SK-N-SH (cell line): ENCODE measurements around the gene GALNTL6. TPM values are rescaled to one million over a fixed set of nuclear protein-coding genes. Genes with fewer than 3 reads are reported as not detected.

Source experiments
- CTCF ChIA-PET: fragments of 300-600, 350-600 bp; formaldehyde crosslinking; extraction: SDS; loops from one replicate; lab custom pipeline; 2021; lab: Yijun Ruan, JAX
- POLR2A ChIA-PET: fragments of 350-600 bp; sonication (Branson Sonifier 250); formaldehyde crosslinking; extraction: SDS; loops from one replicate; lab custom pipeline; 2020; ENCODE audit warnings: antibody characterized with exemption, inconsistent platforms; lab: Yijun Ruan, JAX
- DNase-seq: peaks from one replicate; pipeline ENCODE4 v3.0.0; 2012
- H2AFZ ChIP-seq: fragments of 200-600 bp; sonication (generic); 2 replicates; pipeline ENCODE4 v1.8.1; 2016; ENCODE audit warnings: antibody characterized with exemption, mild to moderate bottlenecking, low read depth
- H3F3A ChIP-seq: fragments of 200-600 bp; sonication (generic); replicated peaks from 2 replicates; pipeline ENCODE3; 2016; ENCODE audit warnings: antibody characterized with exemption, mild to moderate bottlenecking; ENCODE audit not compliant: insufficient read depth
- H3K27ac ChIP-seq, 2 experiments: fragments of 200-500 bp in 1 of 2; fragments of 200-600 bp in 1 of 2; sonication (Bioruptor generic) in 1 of 2; sonication (generic), shearing (Covaris generic) in 1 of 2; 2 replicates each; pipeline versions ENCODE4 v1.5.1 to v1.6.1; 2014 to 2016; ENCODE audit warnings: low read depth in 2 of 2, inconsistent platforms in 1 of 2, low read length in 1 of 2, mild to moderate bottlenecking in 1 of 2, mixed read lengths in 1 of 2
- H3K27me3 ChIP-seq: fragments of 200-600 bp; sonication (generic), shearing (Covaris generic); 2 replicates; pipeline ENCODE4 v1.6.1; 2016; ENCODE audit warnings: mixed run types; ENCODE audit not compliant: insufficient read depth
- H3K36me3 ChIP-seq, 2 experiments: fragments of 200-500 bp in 1 of 2; fragments of 200-600 bp in 1 of 2; sonication (Bioruptor generic) in 1 of 2; sonication (generic) in 1 of 2; replicated peaks in 1 of 2; 2 replicates each; pipeline versions ENCODE3 to v1.5.1; 2014 to 2016; ENCODE audit warnings: low read length in 1 of 2, mild to moderate bottlenecking in 1 of 2; ENCODE audit not compliant: insufficient read depth in 2 of 2, control insufficient read depth in 1 of 2
- H3K4me1 ChIP-seq, 2 experiments: fragments of 200-500 bp in 1 of 2; fragments of 200-600 bp in 1 of 2; sonication (Bioruptor generic) in 1 of 2; sonication (generic), shearing (Covaris generic) in 1 of 2; 2 replicates each; pipeline versions ENCODE4 v1.5.1 to v1.6.1; 2014 to 2016; ENCODE audit warnings: low read depth in 1 of 2, low read length in 1 of 2, mixed run types in 1 of 2; ENCODE audit not compliant: insufficient read depth in 2 of 2, control insufficient read depth in 1 of 2
- H3K4me2 ChIP-seq: fragments of 200-600 bp; sonication (generic), shearing (Covaris generic); 2 replicates; pipeline ENCODE4 v1.6.1; 2017; ENCODE audit warnings: mixed run types
- H3K4me3 ChIP-seq, 2 experiments: fragments of 200-500 bp in 1 of 2; fragments of 200-600 bp in 1 of 2; sonication (Bioruptor generic) in 1 of 2; sonication (generic), shearing (Covaris generic) in 1 of 2; 2 replicates each; pipeline versions ENCODE4 v1.5.1 to v1.8.1; 2014 to 2016; ENCODE audit warnings: low read depth in 2 of 2, inconsistent platforms in 1 of 2, low read length in 1 of 2, mild to moderate bottlenecking in 1 of 2, mixed read lengths in 1 of 2, moderate library complexity in 1 of 2
- H3K79me2 ChIP-seq: fragments of 200-600 bp; sonication (generic); 2 replicates; pipeline ENCODE4 v1.8.1; 2017; ENCODE audit warnings: mild to moderate bottlenecking; ENCODE audit not compliant: insufficient read depth
- H3K9ac ChIP-seq: fragments of 200-600 bp; sonication (generic); 2 replicates; pipeline ENCODE4 v1.6.1; 2017; ENCODE audit warnings: mixed run types
- H3K9me2 ChIP-seq: fragments of 200-600 bp; sonication (generic); 2 replicates; pipeline ENCODE4 v1.6.1; 2017; ENCODE audit warnings: mixed run types
- H3K9me3 ChIP-seq: fragments of 200-600 bp; sonication (generic); 2 replicates; pipeline ENCODE4 v1.6.1; 2017; ENCODE audit warnings: mixed run types, mild to moderate bottlenecking, moderate library complexity
- H4K20me1 ChIP-seq: fragments of 200-600 bp; sonication (generic); 2 replicates; pipeline ENCODE4 v1.6.1; 2017; ENCODE audit warnings: mild to moderate bottlenecking, mixed run types; ENCODE audit not compliant: insufficient read depth
- CHD2 ChIP-seq: fragments of 150-350 bp; IDR thresholded peaks from 2 replicates; pipeline ENCODE4 v1.6.1; 2018; ENCODE audit warnings: low read length; ENCODE audit not compliant: partially characterized antibody
- ELF1 ChIP-seq: IDR thresholded peaks from 2 replicates; pipeline ENCODE4 v1.4.0; 2012
- EP300 ChIP-seq, 2 experiments: IDR thresholded peaks; 2 replicates each; pipeline versions ENCODE4 v1.4.0 to v1.6.1; 2012; ENCODE audit warnings: borderline replicate concordance in 1 of 2, low read depth in 1 of 2, low read length in 1 of 2
- FOXM1 ChIP-seq: IDR thresholded peaks from 2 replicates; pipeline ENCODE4 v1.4.0; 2012; ENCODE audit warnings: low read depth, mild to moderate bottlenecking
- GATA2 ChIP-seq: sonication (generic); formaldehyde crosslinking; IDR thresholded peaks from 2 replicates; pipeline ENCODE4 v1.5.0; 2020; ENCODE audit warnings: mild to moderate bottlenecking, missing genetic modification reagents
- JUND ChIP-seq: IDR thresholded peaks from 2 replicates; pipeline ENCODE4 v1.4.0; 2012
- NRF1 ChIP-seq: IDR thresholded peaks from 2 replicates; pipeline ENCODE4 v1.6.1; 2012; ENCODE audit warnings: low read depth, mild to moderate bottlenecking, low read length
- POLR2AphosphoS5 ChIP-seq: IDR thresholded peaks from 2 replicates; pipeline ENCODE4 v1.6.1; 2012; ENCODE audit warnings: low read depth, low read length
- RAD21 ChIP-seq: IDR thresholded peaks from 2 replicates; pipeline ENCODE4 v1.6.1; 2012; ENCODE audit warnings: mild to moderate bottlenecking, low read length
- RCOR1 ChIP-seq: fragments of 150-350 bp; IDR thresholded peaks from 2 replicates; pipeline ENCODE4 v1.6.1; 2017; ENCODE audit warnings: antibody characterized with exemption, low read length
- RFX5 ChIP-seq: IDR thresholded peaks from 2 replicates; pipeline ENCODE4 v1.6.1; 2012; ENCODE audit warnings: mild to moderate bottlenecking, improper control_type of control experiment, low read length
- RXRA ChIP-seq: IDR thresholded peaks from 2 replicates; pipeline ENCODE4 v1.4.0; 2012; ENCODE audit warnings: low read depth, mild to moderate bottlenecking, borderline replicate concordance
- SIN3A ChIP-seq: IDR thresholded peaks from 2 replicates; pipeline ENCODE4 v1.6.1; 2012; ENCODE audit warnings: low read depth, mild to moderate bottlenecking, low read length, moderate library complexity, borderline replicate concordance
- SMC3 ChIP-seq: IDR thresholded peaks from 2 replicates; pipeline ENCODE4 v1.6.1; 2012; ENCODE audit warnings: low read depth, low read length, improper control_type of control experiment
- TEAD4 ChIP-seq: IDR thresholded peaks from 2 replicates; pipeline ENCODE4 v1.4.0; 2012; ENCODE audit warnings: mild to moderate bottlenecking, borderline replicate concordance; ENCODE audit not compliant: insufficient read depth
- WGBS: methylation state at CpG from one replicate; pipeline ENCODE4 v1.1.6; 2017; ENCODE audit warnings: low lambda C conversion rate; 5-methylcytosine and 5-hydroxymethylcytosine counted together
- polyA plus RNA-seq, 3 experiments: library from polyadenylated mRNA; depleted of rRNA; stranded (reverse); fragments of >200 nt; gene quantifications; 2 replicates each; pipeline ENCODE4 v1.2.3, GENCODE V29; 2012
- TF ChIP-seq, protein P1 (sequence below): IDR thresholded peaks from 2 replicates; pipeline ENCODE4; 2012
- TF ChIP-seq, protein P2 (sequence below): fragments of 150-350 bp; IDR thresholded peaks from 2 replicates; pipeline ENCODE4 v1.6.1; 2017; ENCODE audit warnings: antibody characterized with exemption, low read length, low read depth, borderline replicate concordance
- TF ChIP-seq, protein P3 (sequence below): IDR thresholded peaks from 2 replicates; pipeline ENCODE4 v1.4.0; 2012; ENCODE audit warnings: low read depth, borderline replicate concordance

GALNTL6 gene
- polyA plus RNA-seq, 1 of the 3 experiments (the other 2 are of a cell fraction), result 0.07 TPM

DNA sequence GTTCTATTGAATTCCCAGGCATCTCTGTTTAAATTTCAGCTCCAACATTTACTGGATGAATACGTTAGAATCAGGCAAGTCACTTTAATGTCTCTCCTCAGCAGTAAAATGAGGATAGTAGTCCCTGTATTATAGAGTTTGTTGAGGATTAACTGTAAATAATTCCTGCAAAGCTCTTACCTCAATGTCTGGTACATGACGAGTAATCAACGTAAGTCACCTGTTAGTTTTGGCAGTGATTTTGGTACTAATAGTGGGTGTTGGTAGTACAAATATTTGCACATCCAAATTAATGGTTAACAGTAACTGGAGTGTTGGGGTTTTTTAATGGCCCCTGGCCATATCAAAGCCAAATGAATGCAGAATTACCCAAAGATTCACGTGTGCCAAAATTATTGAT lies 1165.6 kb downstream of the GALNTL6 start:
- Histone ChIP-seq H3K36me3 (no peaks in the 10 kb centered on the region), H3K9me2 (no peaks in the 10 kb centered on the region), H3K9ac (no peak overlapping the region), H3K9me3 (no peaks in the 10 kb centered on the region), H3K4me1 (peaks cover 0 to 8% of the 10 kb centered on the region in 2 experiments; a peak in 2 of 4 replicates), H3K4me3 (no peak overlapping the region), H3K27ac (no peak overlapping the region), H4K20me1 (no peaks in the 10 kb centered on the region), H2AFZ (no peak overlapping the region), H3K27me3 (no peaks in the 10 kb centered on the region), H3K79me2 (no peaks in the 10 kb centered on the region), H3K4me2 (no peak overlapping the region), H3F3A (peaks cover 10% of the 10 kb centered on the region)
- no peak for DNase-seq
- ChIA-PET CTCF (interaction anchor here (1.9 kb wide), 1 partner anchor 34 kb away, joined by 5 read pairs; no protein-coding TSS in a partner anchor), POLR2A (no interaction called here)
- 36% methylated on average over 4 of the region's 4 CpGs for WGBS
- TF ChIP-seq JUND, result no peak
- no peak for TF ChIP-seq SIN3A
- no peak for TF ChIP-seq SMC3
- TF ChIP-seq ELF1, result no peak
- TF ChIP-seq POLR2AphosphoS5, result no peak

DNA sequence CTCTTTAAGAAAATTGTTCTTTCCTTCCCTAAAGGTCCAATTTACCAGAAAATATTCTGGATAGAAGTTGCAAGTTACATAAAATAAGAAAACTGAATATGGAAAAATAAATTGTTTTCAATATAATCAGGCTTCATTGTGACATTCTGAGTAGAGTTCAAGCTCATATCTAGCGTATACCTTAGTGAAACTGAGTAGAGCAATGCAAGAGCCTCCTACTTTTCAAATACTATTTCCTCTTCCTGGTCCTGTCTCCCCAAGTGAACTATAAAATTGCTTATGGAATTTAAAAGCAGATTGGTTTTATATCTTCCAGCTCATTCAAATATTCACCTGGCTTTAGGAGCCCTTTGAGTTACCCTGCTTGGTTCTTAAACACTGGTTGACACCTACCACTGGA lies 1166.1 kb downstream of the GALNTL6 start:
- H3K36me3 ChIP-seq, result no peaks in the 10 kb centered on the region
- H3K9ac ChIP-seq, result no peak overlapping the region
- ChIA-PET CTCF (interaction anchor here (1.9 kb wide), 1 partner anchor 34 kb away, joined by 5 read pairs; no protein-coding TSS in a partner anchor), POLR2A (no interaction called here)
- H3K9me3 ChIP-seq, result no peaks in the 10 kb centered on the region
- no peak overlapping the region for H3K4me3 ChIP-seq
- no peaks in the 10 kb centered on the region for H4K20me1 ChIP-seq
- TF ChIP-seq RXRA (no peak), RAD21 (no peak), RFX5 (no peak), GATA2 (no peak), CHD2 (no peak), NRF1 (no peak), RCOR1 (no peak)
- TF ChIP-seq, protein P1, sequence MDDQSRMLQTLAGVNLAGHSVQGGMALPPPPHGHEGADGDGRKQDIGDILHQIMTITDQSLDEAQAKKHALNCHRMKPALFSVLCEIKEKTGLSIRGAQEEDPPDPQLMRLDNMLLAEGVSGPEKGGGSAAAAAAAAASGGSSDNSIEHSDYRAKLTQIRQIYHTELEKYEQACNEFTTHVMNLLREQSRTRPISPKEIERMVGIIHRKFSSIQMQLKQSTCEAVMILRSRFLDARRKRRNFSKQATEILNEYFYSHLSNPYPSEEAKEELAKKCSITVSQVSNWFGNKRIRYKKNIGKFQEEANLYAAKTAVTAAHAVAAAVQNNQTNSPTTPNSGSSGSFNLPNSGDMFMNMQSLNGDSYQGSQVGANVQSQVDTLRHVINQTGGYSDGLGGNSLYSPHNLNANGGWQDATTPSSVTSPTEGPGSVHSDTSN, result no peak
- H3K4me1 ChIP-seq, result peaks cover 0 to 8% of the 10 kb centered on the region in 2 experiments; a peak in 2 of 4 replicates
- H3K27ac ChIP-seq, result no peak overlapping the region
- no peaks in the 10 kb centered on the region for H3K79me2 ChIP-seq
- H2AFZ ChIP-seq, result no peak overlapping the region
- DNase-seq, result no peak
- H3K9me2 ChIP-seq, result no peaks in the 10 kb centered on the region
- H3F3A ChIP-seq, result peaks cover 10% of the 10 kb centered on the region
- H3K27me3 ChIP-seq, result no peaks in the 10 kb centered on the region
- 61% methylated on average over 1 of the region's 1 CpG for WGBS
- H3K4me2 ChIP-seq, result no peak overlapping the region

DNA sequence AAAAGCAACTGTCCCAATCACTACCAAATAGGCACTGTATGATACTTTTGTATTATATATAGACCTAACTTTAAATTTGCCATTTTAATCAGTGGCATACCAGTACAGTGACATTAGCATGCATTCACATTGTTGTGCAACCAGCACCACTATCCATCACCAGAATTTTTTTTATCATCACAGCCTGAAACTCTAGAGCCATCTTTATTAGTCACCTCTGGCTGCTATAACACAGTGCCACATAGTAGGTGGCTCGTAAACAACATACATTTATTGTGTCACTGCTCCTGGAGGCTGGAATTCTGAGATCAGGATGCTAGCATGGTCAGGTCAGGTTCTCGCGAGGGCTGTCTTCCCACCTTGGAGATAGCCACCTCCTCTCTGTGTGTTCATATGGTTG lies 1167.0 kb downstream of the GALNTL6 start:
- Histone ChIP-seq H3K4me2 (no peak overlapping the region), H3K4me3 (no peak overlapping the region), H4K20me1 (no peaks in the 10 kb centered on the region), H3F3A (peaks cover 10% of the 10 kb centered on the region), H3K27ac (no peak overlapping the region), H3K36me3 (no peaks in the 10 kb centered on the region), H3K9me2 (no peaks in the 10 kb centered on the region), H3K79me2 (no peaks in the 10 kb centered on the region), H3K27me3 (no peaks in the 10 kb centered on the region), H3K9me3 (no peaks in the 10 kb centered on the region), H3K9ac (no peak overlapping the region), H2AFZ (no peak overlapping the region), H3K4me1 (peaks cover 0 to 8% of the 10 kb centered on the region in 2 experiments; a peak in 1 of 4 replicates)
- no peak for DNase-seq
- CTCF ChIA-PET, result no interaction called here
- 76% methylated on average over 3 of the region's 3 CpGs for WGBS
- POLR2A ChIA-PET, result no interaction called here
- no peak for TF ChIP-seq RCOR1
- TF ChIP-seq, protein P2, sequence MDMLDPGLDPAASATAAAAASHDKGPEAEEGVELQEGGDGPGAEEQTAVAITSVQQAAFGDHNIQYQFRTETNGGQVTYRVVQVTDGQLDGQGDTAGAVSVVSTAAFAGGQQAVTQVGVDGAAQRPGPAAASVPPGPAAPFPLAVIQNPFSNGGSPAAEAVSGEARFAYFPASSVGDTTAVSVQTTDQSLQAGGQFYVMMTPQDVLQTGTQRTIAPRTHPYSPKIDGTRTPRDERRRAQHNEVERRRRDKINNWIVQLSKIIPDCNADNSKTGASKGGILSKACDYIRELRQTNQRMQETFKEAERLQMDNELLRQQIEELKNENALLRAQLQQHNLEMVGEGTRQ, result no peak
- TF ChIP-seq, protein P3, sequence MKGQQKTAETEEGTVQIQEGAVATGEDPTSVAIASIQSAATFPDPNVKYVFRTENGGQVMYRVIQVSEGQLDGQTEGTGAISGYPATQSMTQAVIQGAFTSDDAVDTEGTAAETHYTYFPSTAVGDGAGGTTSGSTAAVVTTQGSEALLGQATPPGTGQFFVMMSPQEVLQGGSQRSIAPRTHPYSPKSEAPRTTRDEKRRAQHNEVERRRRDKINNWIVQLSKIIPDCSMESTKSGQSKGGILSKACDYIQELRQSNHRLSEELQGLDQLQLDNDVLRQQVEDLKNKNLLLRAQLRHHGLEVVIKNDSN, result no peak
- TF ChIP-seq FOXM1, result no peak
- no peak for TF ChIP-seq TEAD4
- no peak for TF ChIP-seq EP300 (IDR thresholded peaks at IDR 0.05; ENCODE audit: borderline replicate concordance in 1 of 2, low read depth in 1 of 2, low read length in 1 of 2)
